Stimulated activated CD4-positive, alpha-beta T cell treated with anti-CD3 and anti-CD28 coated beads, Interleukin-1b, Interleukin-23, amount 100 ng/mL, for 24 hours (primary cell): ENCODE measurements around the gene SAFB2.
A peak's percentile ranks its signal among the peaks of the same experiment; 100 is the strongest.

Experiments used
- DNase-seq, 4 experiments: peaks; one replicate each; pipeline ENCODE4 v3.0.0-alpha.2; 2020; ENCODE audit warnings: low read depth in 4 of 4, low spot score in 1 of 4

Gene SAFB2

DNA sequence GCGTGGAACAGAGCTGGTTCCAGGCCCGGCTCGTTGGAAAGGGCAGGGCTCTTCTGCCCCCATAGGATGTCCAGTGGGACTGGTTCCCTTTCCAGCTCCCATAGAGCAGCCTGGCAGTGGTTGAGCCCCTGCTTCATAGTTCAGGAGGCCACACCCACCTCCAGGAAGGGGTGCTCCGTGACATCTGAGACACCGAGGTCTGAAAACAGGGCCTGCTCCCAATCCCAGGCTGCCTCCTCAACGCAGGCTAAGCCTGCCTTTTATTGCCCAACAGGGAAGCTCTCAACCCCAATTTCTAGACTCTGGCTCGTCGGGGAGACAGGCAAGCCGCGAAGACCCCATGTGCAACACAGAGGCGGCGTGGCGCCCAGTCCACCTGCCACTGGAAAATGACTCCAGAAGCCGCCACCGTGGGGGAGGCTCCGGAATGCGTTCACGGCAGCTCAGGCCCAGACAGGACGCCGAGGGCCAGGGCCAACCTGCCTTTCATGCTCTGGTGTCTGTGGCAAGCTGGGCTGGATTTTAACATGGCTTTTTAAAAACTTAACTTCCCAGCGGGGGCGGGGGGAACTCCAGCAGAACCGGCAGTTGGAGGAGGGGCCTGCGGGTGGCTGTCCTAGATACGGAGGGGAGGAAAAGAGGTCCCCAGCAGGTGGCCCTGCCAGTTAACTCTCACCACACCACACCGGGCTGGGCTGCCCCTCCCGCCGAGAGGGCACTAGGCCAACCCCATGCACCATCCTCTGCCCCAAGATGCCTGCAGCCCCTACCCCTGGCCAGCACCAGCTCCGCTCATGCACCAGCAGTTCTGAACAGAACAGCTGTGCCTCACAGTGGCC, 36.9 kb downstream of the SAFB2 start:
- DNase-seq: peak; percentile 5 to 34 (median 9)

- DNase-seq: no peak
Measured at GRCh38 chr19:5580161-5580571, 42.4 kb downstream of the SAFB2 start.

GRCh38 chr19:5579697-5580096, 42.9 kb downstream of the SAFB2 start:
- no peak for DNase-seq

GRCh38 chr19:5579286-5579685, 43.3 kb downstream of the SAFB2 start:
- no peak for DNase-seq

DNA sequence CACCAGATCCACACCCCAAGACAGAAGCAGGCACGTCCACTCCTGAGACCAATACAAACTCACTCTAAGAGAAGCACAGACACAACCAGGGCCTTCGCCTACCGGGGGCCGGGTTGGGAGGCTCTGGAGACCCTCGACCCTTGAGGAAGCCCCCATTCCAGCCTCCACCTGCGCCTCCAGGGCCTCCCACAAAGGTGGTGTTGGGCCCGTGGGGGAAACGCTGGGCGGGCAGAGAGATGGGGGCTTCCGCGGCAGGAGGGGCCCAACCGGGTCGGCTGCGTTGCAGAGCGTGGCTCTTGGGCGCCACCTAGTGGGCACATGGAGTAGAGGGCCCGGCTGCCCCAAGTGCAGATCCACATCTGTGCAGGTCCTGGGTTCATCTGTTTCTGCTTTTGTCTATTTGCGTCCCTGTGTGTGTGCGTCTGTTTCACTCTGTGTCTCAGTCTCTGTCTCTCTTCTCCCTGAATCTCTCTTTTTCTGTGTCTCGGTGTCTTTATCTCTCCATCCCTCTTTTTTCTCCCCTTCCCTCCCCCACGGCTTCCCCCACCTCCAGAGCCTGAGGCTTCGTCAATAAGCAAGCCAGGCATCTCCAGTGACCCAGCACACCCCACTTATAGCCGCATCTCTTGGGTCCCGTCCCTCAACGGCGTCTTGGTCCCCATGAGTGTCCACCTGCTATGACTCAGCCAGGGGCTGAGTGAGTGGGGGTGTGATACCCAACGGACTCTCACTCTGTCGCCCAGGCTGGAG, 44.3 kb downstream of the SAFB2 start:
- peak; percentile 52 to 67 (median 58) for DNase-seq

DNA sequence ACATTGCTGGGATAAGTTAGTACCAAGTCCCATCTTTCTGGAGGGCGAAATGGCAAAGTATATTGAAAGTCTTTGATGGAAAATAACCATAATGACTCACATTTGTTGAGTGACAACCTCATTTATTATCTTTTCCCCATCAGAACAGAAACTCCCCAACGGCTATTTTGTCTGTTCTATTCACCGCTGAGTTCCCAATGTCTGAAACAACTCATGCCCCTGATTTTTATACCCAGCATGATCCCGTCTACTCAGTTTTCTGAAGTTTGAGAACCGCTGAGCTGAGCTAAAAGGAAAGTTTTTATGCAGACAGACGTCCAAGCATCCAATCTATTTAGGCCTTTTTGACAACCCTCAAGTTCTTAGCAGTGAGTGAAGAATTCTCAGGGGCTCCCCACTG, 47.0 kb downstream of the SAFB2 start:
- no peak for DNase-seq

DNA sequence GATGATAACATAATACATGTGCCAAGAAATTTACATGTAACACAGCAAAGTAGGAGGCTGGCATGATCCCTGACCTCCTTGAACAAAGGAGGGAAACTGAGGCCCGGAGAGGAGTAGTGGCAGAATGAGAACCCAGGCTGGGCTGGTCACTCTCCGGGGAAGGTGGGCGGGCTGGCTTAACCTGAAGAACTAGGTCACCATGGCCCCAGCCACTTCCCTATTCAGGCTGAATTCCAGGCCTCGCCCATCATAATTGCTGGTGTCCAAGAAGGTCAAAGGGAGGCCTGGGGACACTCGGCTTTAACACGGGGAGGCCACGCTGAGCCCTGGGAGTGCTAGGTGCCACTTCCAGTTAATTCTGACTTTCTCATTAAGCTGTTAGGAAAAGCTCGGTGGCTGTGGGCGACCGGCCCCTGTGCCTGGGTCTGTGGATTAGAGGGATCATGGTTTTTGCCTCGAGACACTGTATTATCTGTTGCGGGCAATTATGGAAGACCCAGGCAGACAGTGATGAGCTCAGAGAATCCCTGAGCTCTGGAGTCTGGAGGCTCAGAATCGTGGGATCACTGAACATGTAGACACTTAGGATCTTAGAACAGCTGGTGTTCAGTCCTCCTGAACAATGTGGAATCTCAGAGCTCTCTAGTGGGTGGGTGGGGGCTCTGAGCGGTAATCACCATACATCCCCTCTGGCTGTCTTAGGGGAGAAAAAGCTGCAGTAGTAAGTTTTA, 49.9 kb downstream of the SAFB2 start:
- no peak for DNase-seq

GRCh38 chr19:5571777-5572176, 50.8 kb downstream of the SAFB2 start:
- no peak for DNase-seq

GRCh38 chr19:5567970-5568407, 54.6 kb downstream of the SAFB2 start:
- DNase-seq: no peak

- DNase-seq: no peak
Measured at GRCh38 chr19:5567360-5567969, 55.1 kb downstream of the SAFB2 start, which contains the start of gene TINCR. Gene TINCR (minus strand): TSS chr19:5567953.

DNA sequence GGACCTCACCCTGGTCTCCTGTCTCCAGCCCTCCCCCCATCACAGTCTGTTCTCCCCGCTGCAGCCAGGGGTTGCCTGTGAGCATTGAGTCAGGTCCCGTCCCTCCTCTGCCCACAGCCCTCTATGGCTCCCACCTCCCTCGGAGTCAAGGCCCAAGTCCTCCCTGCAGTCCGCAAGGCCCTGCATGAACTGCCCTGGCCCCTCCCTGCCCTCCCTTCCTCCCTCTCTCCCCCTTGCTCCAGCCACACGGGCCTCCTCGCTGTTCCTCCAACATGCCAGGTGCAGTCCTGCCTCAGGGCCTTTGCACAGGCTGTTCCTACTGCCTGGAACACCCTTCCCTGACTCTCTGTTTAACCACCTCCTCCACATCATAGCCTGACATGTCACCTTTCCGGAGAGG, 57.6 kb downstream of the SAFB2 start:
- DNase-seq: no peak

- DNase-seq: no peak
Measured at GRCh38 chr19:5563935-5564612, 58.5 kb downstream of the SAFB2 start.

- no peak for DNase-seq
Measured at GRCh38 chr19:5563008-5563431, 59.6 kb downstream of the SAFB2 start.

GRCh38 chr19:5562280-5562679, 60.3 kb downstream of the SAFB2 start:
- no peak for DNase-seq

DNA sequence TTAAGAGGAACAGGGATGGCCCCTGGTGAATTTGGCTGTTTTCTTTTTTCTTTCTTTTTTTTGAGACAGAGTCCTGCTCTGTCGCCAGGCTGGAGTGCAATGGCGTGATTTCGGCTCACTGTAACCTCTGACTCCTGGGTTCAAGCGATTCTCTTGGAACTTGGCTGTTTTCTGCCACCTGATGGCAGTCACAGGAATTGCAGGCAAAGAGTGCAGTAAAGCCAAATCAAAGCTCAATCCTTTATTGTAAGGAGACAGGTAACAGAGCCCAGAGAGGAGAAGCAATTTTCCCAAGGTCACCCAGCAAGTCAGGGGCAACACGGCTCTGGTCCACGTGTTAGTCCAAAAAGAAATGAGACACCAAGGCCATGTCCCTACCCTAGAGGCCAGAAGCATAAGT, 61.0 kb downstream of the SAFB2 start:
- no peak for DNase-seq

DNA sequence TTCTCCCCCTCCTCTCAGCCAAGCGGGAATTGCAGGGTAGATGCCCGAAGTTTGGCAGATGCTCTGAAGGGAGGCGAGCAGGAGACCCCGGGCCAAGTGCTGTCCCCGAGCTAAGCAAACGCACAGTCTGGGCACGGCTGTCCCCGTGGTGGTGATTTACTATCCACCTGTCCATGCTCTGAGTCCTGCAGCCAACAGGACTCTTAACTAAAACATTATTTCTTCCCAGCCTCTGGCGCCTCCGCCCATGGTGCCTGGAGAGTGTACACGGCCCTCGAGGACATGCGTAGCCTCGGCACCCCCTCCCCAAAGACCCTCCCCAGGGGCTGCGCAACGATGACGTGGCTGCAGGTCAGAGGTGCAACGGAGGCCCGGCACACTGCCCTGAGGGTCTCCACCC, 62.4 kb downstream of the SAFB2 start:
- no peak for DNase-seq

- DNase-seq: no peak
Measured at GRCh38 chr19:5559804-5560133, 62.8 kb downstream of the SAFB2 start.

- DNase-seq: no peak
Measured at GRCh38 chr19:5558101-5558621, 64.4 kb downstream of the SAFB2 start.

GRCh38 chr19:5557691-5558090, 64.9 kb downstream of the SAFB2 start:
- no peak for DNase-seq

DNA sequence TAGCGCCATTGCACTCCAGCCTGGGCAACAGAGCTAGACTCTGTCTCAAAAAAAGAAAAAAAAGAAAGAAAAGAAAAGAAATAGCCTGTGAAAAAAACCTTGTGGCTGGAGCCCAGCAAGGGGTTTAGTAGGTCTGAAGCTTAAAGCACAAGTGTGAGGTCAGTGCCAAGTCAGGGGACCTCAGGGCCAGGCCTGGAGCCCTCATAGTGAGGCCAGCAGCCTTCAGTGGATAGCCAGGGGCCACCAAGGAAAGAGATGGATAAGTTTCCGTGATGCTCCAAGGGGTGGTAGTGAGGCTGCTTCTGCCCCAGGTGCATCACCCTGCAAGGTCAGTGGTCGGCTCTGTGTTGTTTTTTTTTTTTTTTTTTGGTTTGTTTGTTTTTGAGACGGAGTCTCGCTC, 67.7 kb downstream of the SAFB2 start:
- no peak for DNase-seq

DNA sequence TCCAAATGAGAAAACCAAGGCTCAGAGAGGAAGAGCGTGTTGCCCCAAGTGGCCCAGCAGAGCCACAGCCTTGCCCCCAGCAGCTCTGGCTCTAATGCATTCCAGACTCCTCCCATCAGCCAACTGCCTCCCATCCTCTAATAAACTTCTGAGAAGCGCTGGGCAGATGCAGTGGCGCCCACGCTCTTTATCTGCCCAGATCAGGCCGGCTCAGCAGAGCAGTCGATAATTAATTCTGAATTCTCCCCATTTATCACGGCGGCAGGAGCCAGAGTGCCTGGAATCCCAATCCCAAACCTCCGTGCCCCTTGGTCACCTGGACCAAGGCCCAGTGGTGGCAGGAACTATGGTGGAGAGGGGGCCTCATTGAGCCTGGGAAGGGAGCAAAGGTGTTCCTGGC, 68.7 kb downstream of the SAFB2 start:
- DNase-seq: no peak
